Ishikawa (cell line): Measurements from ENCODE around the gene CCDC146.

Experiments used
- CEBPB ChIP-seq: IDR thresholded peaks from 2 replicates; pipeline ENCODE4 v1.6.1; 2012
- CREB1 ChIP-seq: IDR thresholded peaks from 2 replicates; pipeline ENCODE4 v1.6.1; 2012; ENCODE audit warnings: low read depth
- EP300 ChIP-seq: IDR thresholded peaks from 2 replicates; pipeline ENCODE4 v1.6.1; 2012; ENCODE audit warnings: borderline replicate concordance
- FOXM1 ChIP-seq: IDR thresholded peaks from 2 replicates; pipeline ENCODE4 v1.6.1; 2012; ENCODE audit warnings: low read depth, borderline replicate concordance
- MAX ChIP-seq: IDR thresholded peaks from 2 replicates; pipeline ENCODE4 v1.6.1; 2012
- RAD21 ChIP-seq: IDR thresholded peaks from 2 replicates; pipeline ENCODE4 v1.6.1; 2012; ENCODE audit warnings: low read depth
- REST ChIP-seq: IDR thresholded peaks from 2 replicates; pipeline ENCODE4 v1.6.1; 2012; ENCODE audit warnings: low read depth, mild to moderate bottlenecking
- TCF12 ChIP-seq: IDR thresholded peaks from 2 replicates; pipeline ENCODE4 v1.6.1; 2012; ENCODE audit warnings: low read depth

- TF ChIP-seq MAX = no peak
- no peak for TF ChIP-seq TCF12
- TF ChIP-seq REST = no peak
- TF ChIP-seq CREB1 = no peak
- TF ChIP-seq EP300 = no peak
- TF ChIP-seq RAD21 = no peak
- TF ChIP-seq CEBPB = no peak
- no peak for TF ChIP-seq FOXM1
These were observed 207.9 kb downstream of the CCDC146 start for GRCh38 chr7:77330169-77330882.
